Inflammatory macrophage treated with lipopolysaccharide for 1 hour (primary cell): ENCODE results near the gene ABCC1.
"Not testable (repeated sequence)": the region's sequence is repeated elsewhere in the genome, so short reads cannot be mapped to it uniquely, and the experiment has no call there.

ENCODE experiments used
- DNase-seq, 2 donors: peaks; one replicate each; pipeline ENCODE4 v3.0.0-alpha.2; 2020 to 2022

Gene ABCC1

GRCh38 chr16:15949210-15950160 is at the start of gene ABCC1:
Gene ABCC1, plus strand, starts transcription at chr16:15949616. Its CDS starts 136 bp downstream, at chr16:15949752.
- DNase-seq, result peak; percentile 58 to 78

DNA sequence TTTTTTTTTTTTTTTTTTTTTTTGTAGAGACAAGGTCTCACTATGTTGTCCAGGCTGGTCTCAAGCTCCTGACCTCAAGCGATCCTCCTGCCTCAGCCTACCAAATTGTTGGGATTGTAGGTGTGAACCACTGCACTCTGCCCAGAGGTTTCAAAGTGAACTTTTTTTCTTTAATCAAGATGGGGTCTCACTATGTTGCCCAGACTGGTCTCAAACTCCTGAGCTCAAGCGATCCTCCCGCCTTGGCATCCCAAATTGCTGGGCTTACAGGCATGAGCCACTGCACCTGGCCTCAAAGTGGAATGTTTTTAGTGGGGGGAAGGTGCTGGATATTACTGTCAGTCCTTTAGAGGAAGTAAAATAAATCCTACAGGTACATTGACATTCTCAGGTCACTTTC is 49.1 kb upstream of the ABCC1 start:
- no peak for DNase-seq

GRCh38 chr16:15900901-15901500 is 48.4 kb upstream of the ABCC1 start:
- DNase-seq, result no peak

DNA sequence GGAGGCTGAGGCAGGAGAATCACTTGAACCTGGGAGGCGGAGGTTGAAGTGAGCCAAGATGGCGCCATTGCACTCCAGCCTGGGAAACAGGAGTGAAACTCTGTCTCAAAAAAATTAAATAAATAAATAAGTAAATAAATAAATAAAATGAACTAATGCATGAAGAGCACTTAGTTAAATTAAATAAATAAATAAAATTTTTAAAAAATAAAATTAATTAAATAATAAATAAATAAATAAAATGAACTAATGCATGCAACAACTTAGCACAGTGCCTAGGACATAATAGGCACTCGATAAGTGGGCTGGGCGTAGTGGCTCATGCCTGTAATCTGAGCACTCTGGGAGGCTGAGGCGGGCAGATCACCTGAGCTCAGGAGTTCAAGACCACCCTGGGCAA is 45.5 kb upstream of the ABCC1 start:
- no peak for DNase-seq

- DNase-seq, result no peak
These were observed 43.0 kb upstream of the ABCC1 start for GRCh38 chr16:15906439-15906838.

DNA sequence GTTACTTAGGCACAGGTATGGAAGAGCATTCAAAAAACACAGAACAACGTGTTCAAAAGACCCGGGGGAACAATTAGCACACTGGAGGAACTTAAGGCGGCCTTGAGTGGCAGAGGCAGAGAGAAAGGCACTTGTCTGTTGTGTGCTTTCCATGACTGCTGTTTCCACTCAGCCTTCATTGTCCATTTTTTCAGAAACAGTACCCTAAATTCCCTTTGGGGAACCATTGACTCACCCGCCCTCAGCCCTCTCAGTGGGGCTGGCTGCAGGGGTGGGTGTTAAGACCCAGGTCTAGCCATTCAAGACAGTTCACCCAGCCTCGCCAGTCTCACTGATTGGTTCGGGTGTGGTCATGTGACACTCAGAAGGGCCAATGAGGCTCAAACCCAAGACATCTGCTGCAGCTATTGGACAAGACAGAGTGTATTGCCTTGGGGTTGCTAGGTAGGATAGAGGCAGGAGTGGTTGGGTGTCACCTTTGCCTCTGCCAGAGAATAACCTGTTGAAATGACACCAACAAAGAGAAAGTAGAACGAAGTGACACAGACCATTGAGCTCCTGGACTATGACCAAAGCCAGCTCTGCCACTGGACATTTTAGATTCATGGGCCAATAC is 41.4 kb upstream of the ABCC1 start:
- peak; percentile 15 to 26 for DNase-seq

GRCh38 chr16:15911198-15911597 is 38.2 kb upstream of the ABCC1 start:
- DNase-seq, result no peak

- no peak for DNase-seq
These were observed 36.2 kb upstream of the ABCC1 start for GRCh38 chr16:15913046-15913698.

DNA sequence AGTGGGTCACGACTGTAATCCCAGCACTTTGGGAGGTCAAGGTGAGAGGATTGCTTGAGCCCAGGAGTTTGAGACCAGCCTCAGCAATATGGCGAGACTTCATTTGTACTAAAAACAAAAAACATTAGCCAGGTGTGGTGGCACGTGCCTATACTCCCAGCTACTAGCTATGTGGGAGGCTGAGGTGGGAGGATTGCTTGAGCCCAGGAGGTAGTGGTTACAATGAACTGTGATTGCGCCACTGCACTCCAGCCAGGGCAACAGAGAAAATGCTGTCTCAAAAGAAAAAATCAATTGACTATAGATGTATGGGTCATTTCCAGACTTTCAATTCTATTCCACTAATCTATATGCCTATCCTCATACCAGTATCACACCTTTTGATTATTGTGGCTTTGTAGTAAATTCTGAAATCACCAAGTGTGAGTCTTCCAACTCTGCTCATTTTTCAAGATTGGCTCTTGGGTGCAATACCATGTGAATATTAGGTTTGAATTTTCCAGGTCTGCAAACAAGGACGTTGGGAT is 33.8 kb upstream of the ABCC1 start:
- DNase-seq, result no peak

DNA sequence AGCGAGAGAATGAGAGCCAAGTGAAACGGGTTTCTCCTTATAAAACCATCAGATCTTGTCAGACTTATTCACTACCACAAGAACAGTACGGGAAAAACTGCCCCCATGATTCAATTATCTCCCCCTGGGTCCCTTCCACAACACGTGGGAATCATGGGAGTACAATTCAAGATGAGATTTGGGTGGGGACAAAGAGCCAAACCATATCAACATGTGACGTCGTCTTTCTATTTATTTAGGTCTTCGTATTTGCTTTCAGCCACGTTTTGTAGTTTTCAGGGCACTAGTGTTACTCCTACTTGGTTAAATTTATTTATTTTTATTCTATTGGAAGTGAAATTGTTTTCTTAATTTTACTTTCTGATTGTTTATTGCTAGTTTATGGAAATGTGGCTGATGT is 33.1 kb upstream of the ABCC1 start:
- no peak for DNase-seq

DNA sequence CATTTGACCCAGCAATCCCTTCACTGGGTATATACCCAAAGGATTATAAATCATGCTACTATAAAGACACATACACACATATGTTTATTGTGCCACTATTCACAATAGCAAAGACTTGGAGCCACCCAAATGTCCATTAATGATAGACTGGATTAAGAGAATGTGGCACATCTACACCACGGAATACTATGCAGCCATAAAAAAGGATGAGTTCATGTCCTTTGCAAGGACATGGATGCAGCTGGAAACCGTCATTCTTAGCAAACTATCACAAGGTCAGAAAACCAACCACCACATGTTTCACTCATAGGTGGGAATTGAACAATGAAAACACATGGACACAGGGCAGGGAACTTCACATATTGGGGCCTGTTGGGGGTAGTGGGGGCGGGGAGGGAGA is 31.1 kb upstream of the ABCC1 start:
- DNase-seq, result not testable (repeated sequence)

DNA sequence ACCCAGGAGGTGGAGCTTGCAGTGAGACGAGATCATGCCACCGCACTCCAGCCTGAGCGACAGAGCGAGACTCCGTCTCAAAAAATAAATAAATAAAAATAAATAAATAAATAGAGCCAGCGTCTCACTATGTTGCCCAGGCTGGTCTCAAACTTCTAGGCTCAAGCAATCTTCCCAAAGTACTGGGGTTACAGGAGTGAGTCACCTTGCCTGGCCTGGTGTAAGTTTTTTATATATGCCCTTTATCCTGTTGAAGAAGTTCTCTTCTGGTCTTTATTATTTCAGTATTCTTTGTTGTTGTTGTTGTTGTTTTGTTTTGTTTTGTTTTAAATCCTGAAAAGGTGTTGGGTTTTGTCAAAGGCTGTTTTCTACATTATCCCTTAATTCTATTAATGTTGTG is 30.1 kb upstream of the ABCC1 start:
- no peak for DNase-seq

DNA sequence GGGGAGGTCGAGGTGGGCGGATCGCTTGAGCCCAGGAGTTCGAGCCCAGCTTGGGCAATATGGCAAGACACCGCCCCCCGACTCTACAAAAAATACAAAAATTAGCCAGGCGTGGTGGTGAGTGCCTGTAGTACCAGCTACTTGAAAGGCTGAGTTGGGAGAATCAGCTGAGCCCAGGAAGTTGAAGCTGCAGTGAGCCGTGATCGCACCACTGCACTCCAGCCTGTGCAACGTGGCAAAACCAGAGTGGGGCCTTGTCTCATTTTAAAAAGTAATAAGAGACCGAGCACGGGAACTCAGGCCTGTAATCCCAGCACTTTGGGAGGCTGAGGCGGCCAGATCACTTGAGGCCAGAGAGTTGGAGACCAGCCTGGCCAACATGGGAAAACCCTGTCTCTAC is 24.4 kb upstream of the ABCC1 start:
- no peak for DNase-seq

GRCh38 chr16:15925631-15926030 is 23.8 kb upstream of the ABCC1 start:
- no peak for DNase-seq

GRCh38 chr16:15928261-15929104 is 20.9 kb upstream of the ABCC1 start:
- DNase-seq, result no peak

- DNase-seq, result no peak
These were observed 16.5 kb upstream of the ABCC1 start for GRCh38 chr16:15932939-15933338.

- no peak for DNase-seq
These were observed 15.6 kb upstream of the ABCC1 start for GRCh38 chr16:15933781-15934180.

GRCh38 chr16:15934991-15935390 is 14.4 kb upstream of the ABCC1 start:
- no peak for DNase-seq

DNA sequence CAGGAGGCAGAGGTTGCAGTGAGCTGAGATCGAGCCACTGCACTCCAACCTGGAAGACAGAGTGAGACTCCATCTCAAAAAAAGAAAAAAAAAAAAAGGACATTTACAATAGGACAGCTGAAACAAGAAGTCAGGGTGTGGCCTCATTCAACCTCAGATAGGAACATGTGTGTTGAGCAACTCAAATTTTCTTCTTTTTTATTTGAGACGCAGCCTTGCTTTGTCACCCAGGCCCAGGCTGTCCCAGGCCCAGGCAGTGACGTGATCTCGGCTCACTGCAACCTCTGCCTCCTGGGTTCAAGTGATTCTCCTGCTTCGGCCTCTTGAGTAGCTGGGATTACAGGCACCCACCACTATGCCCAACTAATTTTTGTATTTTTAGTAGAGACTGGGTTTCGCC is 12.6 kb upstream of the ABCC1 start:
- peak; percentile 71 to 76 for DNase-seq

- no peak for DNase-seq
These were observed 6.3 kb upstream of the ABCC1 start for GRCh38 chr16:15942931-15943690.
